ENCODE data around the gene TREM1.
"Not testable (repeated sequence)": the region's sequence is repeated elsewhere in the genome, so short reads cannot be mapped to it uniquely, and the experiment has no call there.

The TREM1 gene

DNA sequence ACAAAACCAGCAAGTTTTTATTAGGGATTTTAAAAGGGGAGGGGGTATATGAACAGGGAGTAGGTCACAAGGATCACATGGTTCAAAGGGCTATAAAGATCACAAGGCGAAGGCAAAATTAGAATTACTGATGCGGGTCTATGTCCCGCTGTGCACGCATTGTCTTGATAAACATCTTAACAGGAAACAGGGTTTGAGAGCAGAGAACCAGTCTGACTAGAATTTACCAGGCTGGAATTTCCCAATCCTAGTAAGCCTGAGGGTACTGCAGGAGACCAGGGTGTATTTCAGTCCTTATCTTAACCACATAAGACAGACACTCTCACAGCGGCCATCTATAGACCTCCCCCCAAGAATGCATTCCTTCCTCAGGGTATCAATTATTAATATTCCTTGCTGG, 10.8 kb upstream of the TREM1 start:
- not testable (repeated sequence) for DNase-seq (ENCODE audit: low read depth in 2 of 2)

DNA sequence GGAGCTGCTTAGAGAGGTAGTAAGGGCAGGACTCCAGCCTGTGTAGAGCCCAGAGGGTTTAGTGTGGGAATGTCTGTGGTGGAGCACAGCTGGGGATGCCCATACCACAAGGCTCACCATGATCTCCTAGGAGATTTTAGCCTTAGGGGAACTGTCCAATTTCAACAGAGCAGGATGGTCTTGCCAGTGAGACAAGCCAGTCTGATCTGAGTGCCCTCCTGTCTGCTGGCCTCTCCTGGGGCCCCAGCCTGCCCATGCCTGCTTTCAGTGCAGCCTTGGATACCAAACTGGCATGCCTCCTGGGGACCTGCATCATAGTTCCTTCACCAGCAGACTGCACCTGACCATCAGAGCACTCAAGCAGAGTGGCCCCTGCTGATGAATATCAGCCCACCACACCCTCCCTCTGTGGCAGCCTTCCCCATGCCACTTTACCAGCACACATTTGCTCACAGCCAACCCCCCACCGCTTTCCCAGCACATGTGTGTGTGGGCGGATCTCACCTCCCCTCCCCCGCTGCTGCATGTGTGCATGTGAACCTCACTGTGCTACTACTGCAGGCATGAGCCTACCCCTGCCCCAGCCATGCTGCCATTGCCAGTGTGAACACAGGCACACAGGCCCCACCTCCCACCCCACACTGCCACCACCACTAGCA, 7.9 kb upstream of the TREM1 start:
- DNase-seq (ENCODE audit: low read depth in 2 of 2): no peak

- no peak for DNase-seq (ENCODE audit: low read depth in 2 of 2)
Observed at GRCh38 chr6:41291717-41292116, 5.2 kb upstream of the TREM1 start.

DNA sequence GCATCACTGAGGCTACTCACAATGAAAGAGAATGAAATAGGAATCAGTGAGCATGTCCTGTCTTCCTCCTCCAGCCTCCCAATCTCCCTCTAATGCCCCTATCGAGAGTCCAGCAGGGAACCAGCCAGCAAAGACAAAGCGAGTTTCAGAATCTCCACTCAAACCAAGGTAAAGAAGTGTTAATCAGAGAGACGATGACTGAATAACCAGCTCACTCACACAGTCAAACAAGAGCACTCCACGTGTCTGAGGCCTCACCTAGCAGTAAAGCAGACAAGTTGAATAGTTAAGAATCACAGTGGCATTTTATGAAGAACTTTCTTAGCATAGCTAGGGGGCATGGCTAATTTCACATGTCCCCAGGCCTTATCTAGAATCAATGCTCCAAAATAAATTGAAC, 3.3 kb upstream of the TREM1 start:
- DNase-seq (ENCODE audit: low read depth in 2 of 2): no peak

GRCh38 chr6:41288754-41289129, 2.3 kb upstream of the TREM1 start:
- no peak for DNase-seq (ENCODE audit: low read depth in 2 of 2)

DNA sequence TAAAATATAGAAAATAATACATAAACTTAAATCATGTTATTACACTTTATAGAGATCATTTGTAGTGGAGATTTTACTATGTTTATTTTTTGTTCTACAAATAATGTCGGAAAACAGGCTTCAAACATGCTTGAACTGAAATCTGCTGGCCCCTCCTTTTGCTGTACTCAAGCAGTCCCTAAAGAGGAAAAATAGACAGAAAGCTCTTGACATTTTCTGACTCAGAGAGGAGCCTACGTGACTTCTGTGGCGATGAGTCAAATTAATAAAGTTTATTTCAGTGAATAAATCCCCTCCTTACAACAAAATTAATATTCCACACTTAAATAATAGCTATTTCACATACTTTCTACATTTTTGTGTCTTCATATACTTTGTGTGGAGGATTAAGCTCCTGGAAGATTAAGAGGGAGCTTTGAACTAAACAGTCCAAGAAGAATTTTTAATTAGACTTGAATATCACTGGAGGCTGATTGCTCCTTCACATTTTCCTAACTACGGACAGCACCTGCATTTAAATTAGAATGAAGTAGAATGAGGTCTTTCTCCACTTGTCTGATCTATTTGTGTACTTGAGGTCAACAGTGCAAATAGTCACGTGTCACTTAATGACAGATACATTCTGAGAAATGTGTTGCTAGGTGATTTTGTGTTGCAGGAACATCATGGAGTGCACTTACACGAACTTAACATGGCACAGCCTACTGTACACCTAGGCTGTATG, 1.7 kb upstream of the TREM1 start:
- no peak for DNase-seq (ENCODE audit: low read depth in 2 of 2)

GRCh38 chr6:41284726-41285125, 1.8 kb downstream of the TREM1 start:
- DNase-seq (ENCODE audit: low read depth in 2 of 2): no peak

DNA sequence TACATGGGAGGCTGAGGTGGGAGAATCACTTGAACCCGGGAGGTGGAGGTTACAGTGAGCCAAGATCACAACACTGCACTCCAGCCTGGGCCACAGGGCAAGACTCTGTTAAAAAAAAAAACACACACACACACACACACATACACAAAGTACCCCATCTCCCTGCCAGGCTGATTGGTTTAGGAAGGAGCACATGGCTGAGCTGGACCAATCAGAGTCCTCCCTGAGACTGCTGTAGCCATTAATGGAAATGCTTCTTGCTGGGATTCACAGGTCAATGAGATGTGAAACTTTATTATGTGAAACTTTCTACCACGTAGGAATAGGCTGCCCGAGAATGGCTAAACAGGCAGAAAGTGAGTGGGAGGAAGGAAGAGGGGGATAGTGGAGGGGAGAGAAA, 2.9 kb downstream of the TREM1 start:
- no peak for DNase-seq (ENCODE audit: low read depth in 2 of 2)

GRCh38 chr6:41280381-41281057, 6.0 kb downstream of the TREM1 start:
- DNase-seq (ENCODE audit: low read depth in 2 of 2): no peak

DNA sequence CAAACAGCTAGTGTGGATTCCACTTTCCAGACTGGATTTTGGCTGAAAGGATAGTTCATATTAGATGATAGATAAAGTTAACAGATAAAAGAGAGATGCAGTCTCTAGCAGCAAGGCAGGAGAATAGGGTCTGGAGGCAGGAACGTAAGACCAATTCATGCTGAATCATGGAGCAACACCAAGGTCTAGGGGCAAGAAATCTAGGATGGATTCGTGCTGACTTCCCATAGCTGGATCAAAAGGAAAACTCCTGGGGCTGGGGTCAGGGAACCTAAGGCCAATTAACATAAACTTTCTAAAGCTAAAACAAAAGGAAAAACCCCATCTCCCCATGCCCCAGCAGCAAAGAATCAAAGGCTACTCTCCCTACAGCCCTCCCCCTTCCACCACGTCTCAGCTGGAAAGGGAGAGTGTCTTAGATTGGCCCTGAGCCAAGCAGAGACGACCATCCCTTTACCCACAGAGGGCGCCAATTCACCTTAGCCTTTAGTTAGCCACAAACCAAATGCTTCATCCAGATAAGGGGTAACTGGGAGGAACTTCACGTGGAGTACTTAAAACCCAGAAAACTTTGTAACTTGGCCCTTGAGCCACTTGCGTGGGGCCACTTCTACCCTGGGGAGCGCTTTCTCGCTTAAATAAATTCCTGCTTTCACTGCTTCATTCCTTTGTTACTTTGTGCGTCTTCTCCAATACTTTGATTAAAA, 7.6 kb downstream of the TREM1 start:
- peak; percentile 25 to 52 for DNase-seq (ENCODE audit: low read depth in 2 of 2)

GRCh38 chr6:41277605-41278004, 8.9 kb downstream of the TREM1 start:
- no peak for DNase-seq (ENCODE audit: low read depth in 2 of 2)

DNA sequence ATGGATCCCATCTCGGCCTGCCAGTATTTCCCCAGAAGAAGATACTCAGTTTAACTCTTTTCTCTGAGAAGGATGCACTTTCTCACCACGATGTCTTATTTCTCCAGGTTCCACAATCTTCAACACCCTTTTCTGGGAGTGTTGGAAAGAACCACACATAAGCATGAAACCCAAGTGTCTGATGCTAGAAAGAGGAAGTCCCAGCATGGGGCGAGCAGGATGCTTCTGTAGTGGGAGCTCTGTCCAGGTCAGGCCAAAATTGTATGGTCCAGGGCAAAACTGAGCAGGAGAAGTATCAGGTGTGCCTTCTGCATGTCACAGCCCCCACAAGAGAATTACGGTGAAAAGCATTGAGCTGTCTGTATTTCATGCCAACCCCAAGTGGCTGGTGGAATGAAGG, 11.0 kb downstream of the TREM1 start:
- no peak for DNase-seq (ENCODE audit: low read depth in 2 of 2)

DNA sequence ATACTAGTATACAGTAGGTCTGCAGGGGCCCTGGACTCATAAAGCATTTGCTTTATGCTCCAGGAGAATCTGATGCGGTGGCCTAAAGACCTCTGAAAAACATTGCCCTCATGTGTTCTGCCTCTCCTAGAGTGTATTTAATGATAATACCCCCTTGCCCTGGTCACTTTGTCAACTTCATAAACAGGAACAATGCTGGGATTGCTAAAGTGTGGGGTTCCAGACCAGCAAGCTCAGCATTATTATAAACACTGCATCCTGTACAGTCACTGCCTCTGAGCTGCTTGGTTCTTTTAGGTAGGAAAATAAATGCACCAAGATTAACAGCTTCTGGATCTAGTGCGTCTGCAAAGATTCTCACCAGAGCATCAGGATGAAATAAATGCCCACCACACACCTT, 12.2 kb downstream of the TREM1 start:
- DNase-seq (ENCODE audit: low read depth in 2 of 2): no peak

- no peak for DNase-seq (ENCODE audit: low read depth in 2 of 2)
Observed at GRCh38 chr6:41273714-41274113, 12.8 kb downstream of the TREM1 start.

DNA sequence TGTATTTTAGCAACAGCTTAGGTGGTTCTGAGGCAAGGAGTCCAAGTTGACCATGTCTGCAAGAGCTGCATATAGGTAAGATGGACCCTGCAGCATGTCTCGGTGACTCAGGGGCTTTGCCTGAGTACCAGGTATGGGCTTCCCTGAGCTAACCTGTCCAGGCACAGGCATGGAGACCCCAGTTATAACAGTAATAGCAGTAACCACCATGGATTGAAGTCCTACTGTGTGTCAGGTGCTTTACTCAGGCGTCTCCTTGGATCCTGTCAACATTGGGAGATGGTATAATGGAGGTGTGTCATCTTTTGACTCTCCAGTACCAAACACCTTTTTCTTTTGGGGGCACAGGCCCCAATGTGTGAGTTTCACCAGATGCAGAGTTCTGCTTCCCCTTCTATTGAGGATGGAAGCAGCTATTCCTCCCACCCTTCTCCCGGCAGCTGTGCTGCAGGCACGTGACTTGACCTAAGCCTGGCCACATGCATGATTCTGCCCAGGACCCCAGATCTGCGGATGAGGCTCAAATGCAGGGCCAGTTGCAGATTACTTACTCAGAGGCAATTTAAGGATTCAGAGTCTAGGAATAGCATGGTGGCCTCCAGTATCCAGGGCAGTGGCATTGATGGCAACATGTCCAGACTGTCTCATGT, 13.8 kb downstream of the TREM1 start:
- DNase-seq (ENCODE audit: low read depth in 2 of 2): no peak

DNA sequence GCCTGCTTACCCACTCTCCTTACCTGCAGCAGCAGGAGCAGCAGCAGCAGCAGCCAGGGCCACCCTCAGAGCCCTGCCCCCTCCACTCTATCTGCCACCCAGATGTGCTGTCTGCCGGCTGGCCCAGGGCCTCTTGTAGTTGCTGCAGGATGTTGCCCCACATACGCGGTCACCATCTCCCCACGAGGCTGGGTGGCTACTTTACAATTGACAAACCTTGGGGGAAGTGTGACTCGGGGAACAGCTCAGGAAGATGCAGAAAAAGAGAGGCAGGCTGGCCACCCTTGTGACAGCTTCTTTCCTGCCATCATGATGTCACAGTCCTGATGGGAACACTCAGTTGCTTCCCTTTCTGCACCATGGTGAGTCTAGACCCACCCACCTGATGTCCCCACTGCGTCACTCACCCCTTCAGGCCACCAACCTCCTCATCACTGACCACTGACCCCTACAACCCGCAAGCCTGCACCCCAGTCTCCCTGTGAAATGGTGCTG, 14.5 kb downstream of the TREM1 start:
- DNase-seq (ENCODE audit: low read depth in 2 of 2): no peak

DNA sequence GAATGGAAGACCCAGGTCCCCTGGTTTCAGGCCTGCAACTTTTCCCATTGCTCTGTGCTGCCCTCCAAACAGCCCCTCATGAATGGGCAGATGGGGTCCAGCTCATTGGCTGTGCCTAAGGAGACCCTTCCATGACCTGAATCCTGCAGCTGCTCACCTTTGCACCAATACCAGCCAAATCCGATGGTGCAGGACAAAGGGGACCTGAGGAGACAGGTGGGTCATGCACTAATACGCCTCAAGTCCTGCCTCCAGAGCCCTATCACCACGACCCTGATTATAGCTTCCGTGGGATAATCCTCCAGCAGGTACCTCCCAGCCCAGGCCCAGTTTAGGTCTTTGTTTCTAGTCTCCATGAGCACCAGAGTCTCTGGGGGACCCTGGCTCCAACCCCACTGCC, 16.8 kb downstream of the TREM1 start:
- DNase-seq (ENCODE audit: low read depth in 2 of 2): no peak

DNA sequence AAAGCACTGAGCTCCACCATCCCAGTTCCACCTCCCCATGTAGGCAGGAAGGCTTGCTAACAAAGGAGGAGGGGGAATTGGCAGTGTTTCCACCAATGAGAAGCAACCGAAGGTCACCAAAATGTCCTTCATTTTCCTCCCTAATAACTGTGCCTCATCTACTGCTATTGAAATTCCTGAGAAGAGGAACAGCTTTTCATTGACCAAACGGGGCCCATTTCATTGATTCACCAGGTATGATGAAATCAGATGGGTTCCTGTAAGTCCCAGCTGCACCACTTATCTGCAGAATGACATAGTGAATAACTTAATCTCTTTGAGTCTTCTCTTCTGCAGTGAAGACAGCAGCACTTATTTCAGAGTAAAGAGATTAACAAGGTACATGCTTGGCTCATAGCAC, 17.3 kb downstream of the TREM1 start:
- no peak for DNase-seq (ENCODE audit: low read depth in 2 of 2)

- DNase-seq (ENCODE audit: low read depth in 2 of 2): no peak
Observed at GRCh38 chr6:41268478-41268877, 18.0 kb downstream of the TREM1 start.

DNA sequence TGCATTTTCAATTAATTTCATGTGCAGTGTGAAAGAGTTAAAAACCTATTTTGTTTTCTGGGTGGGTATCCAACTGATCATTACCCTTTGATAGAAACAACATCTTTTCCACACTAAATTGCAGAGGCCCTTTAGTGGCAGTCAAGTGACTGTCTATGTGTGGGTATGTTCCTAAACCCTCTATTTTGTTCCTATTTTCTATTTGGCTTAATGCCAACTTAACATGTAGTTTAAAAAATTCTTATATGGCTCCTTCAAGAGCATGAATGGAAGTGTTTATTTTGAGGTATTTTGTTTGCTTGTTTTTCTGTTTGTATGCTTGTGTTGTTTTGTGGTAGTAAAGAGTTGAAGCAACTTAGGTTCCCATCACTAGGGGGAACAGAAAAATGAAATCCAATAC, 19.9 kb downstream of the TREM1 start:
- DNase-seq (ENCODE audit: low read depth in 2 of 2): no peak

- no peak for DNase-seq (ENCODE audit: low read depth in 2 of 2)
Observed at GRCh38 chr6:41263267-41263666, 23.2 kb downstream of the TREM1 start.

DNA sequence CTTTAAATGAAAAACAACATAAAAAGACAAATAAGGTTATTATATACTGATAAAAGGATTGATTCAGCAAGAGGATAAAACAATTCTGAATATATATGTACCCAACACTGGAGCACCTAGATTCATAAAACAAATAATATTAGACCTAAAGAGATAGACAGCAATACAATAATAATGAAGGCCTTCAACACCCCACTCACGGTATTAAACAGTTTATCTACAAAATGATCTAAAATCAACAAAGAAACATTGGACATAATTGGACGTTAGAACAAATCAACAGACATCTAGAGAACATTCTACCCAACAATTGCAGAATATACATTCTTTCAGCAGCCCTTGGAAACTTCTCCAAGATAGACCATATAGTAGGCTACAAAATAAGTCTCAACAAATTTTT, 24.1 kb downstream of the TREM1 start:
- DNase-seq (ENCODE audit: low read depth in 2 of 2): no peak
